PFSK-1 (cell line): ENCODE data around the gene HTATSF1.

Experiments
- POLR2AphosphoS5 ChIP-seq: IDR thresholded peaks from 2 replicates; pipeline ENCODE4 v1.6.1; 2012; ENCODE audit warnings: low read depth, mild to moderate bottlenecking, control low read depth, low read length, moderate library complexity
- SIN3A ChIP-seq: IDR thresholded peaks from 2 replicates; pipeline ENCODE4 v1.6.1; 2012; ENCODE audit warnings: mild to moderate bottlenecking, low read length, moderate library complexity, borderline replicate concordance; ENCODE audit not compliant: insufficient read depth
- TAF1 ChIP-seq: IDR thresholded peaks from 2 replicates; pipeline ENCODE4 v1.6.1; 2012; ENCODE audit warnings: low read length, control low read depth, borderline replicate concordance; ENCODE audit not compliant: insufficient read depth
- TF ChIP-seq, protein P1 (sequence below), 2 experiments: IDR thresholded peaks; 2 replicates each; pipeline versions ENCODE4 v1.6.1 to v1.8.0; 2011 to 2012; ENCODE audit warnings: low read depth in 2 of 2, low read length in 2 of 2, control low read depth in 1 of 2, inconsistent platforms in 1 of 2, mild to moderate bottlenecking in 1 of 2, moderate library complexity in 1 of 2; ENCODE audit not compliant: insufficient read depth in 1 of 2

- TF ChIP-seq TAF1, result no peak
- TF ChIP-seq, protein P1, sequence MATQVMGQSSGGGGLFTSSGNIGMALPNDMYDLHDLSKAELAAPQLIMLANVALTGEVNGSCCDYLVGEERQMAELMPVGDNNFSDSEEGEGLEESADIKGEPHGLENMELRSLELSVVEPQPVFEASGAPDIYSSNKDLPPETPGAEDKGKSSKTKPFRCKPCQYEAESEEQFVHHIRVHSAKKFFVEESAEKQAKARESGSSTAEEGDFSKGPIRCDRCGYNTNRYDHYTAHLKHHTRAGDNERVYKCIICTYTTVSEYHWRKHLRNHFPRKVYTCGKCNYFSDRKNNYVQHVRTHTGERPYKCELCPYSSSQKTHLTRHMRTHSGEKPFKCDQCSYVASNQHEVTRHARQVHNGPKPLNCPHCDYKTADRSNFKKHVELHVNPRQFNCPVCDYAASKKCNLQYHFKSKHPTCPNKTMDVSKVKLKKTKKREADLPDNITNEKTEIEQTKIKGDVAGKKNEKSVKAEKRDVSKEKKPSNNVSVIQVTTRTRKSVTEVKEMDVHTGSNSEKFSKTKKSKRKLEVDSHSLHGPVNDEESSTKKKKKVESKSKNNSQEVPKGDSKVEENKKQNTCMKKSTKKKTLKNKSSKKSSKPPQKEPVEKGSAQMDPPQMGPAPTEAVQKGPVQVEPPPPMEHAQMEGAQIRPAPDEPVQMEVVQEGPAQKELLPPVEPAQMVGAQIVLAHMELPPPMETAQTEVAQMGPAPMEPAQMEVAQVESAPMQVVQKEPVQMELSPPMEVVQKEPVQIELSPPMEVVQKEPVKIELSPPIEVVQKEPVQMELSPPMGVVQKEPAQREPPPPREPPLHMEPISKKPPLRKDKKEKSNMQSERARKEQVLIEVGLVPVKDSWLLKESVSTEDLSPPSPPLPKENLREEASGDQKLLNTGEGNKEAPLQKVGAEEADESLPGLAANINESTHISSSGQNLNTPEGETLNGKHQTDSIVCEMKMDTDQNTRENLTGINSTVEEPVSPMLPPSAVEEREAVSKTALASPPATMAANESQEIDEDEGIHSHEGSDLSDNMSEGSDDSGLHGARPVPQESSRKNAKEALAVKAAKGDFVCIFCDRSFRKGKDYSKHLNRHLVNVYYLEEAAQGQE (IDR thresholded peaks at IDR 0.05; ENCODE audit: insufficient read depth in 1 of 2, low read depth in 2 of 2, low read length in 2 of 2), result no peak
- no peak for TF ChIP-seq POLR2AphosphoS5
- no peak for TF ChIP-seq SIN3A
These were observed 49.4 kb upstream of the HTATSF1 start for GRCh38 chrX:136447968-136448367.
